ENCODE data around the gene STARD3.

- no peak for TF ChIP-seq POLR2A (IDR thresholded peaks at IDR 0.05; ENCODE audit: low read depth)
- no peak for TF ChIP-seq CTCF (IDR thresholded peaks at IDR 0.05)
- no peak for TF ChIP-seq POLR2AphosphoS5 (IDR thresholded peaks at IDR 0.05)
These were observed 5.5 kb upstream of the STARD3 start for GRCh38 chr17:39631403-39631802.

Data from esophagus muscularis mucosa (tissue), 3 donors.